A549 (cell line): ENCODE results near the gene PLA2G5. TPM values are rescaled to one million over a fixed set of nuclear protein-coding genes. Genes with fewer than 3 reads are reported as not detected.

Source experiments
- ATAC-seq, 2 experiments: fragments of 200-7000 bp in 1 of 2; fragments of >200 bp in 1 of 2; cut with Nextera tagmentation in 1 of 2; cut with Tn5 transposase in 1 of 2; 3 replicates each; pipeline versions ENCODE4 v1.8.0 to v1.9.1; 2018 to 2020; ENCODE audit warnings: mild to moderate bottlenecking in 1 of 2, moderate library complexity in 1 of 2
- CTCF ChIA-PET: fragments of 300-600 bp; sonication (Branson Sonifier 250); formaldehyde crosslinking; extraction: SDS; loops from one replicate; lab custom pipeline; 2021; ENCODE audit warnings: antibody characterized with exemption, inconsistent platforms; lab: Yijun Ruan, JAX
- POLR2A ChIA-PET: fragments of 350-600 bp; formaldehyde crosslinking; extraction: SDS; loops from one replicate; lab custom pipeline; 2021; ENCODE audit warnings: antibody characterized with exemption, inconsistent platforms; lab: Yijun Ruan, JAX
- DNase-seq, 2 experiments: peaks; one replicate each; pipeline versions ENCODE4 v3.0.0 to v3.0.0-alpha.2; 2011 to 2016; ENCODE audit warnings: low read depth in 1 of 2, low spot score in 1 of 2
- FAIRE-seq: peaks from 2 replicates; lab custom pipeline; 2011; peaks lifted over from hg19 to GRCh38; lab: Jason Lieb, UNC
- H3K27ac ChIP-seq, 2 experiments: fragments of >200 bp; sonication (Bioruptor Twin); formaldehyde crosslinking; 3 replicates each; pipeline ENCODE4 v1.5.1; 2016 to 2017
- H3K4me1 ChIP-seq: fragments of >200 bp; sonication (Bioruptor Twin); formaldehyde crosslinking; 3 replicates; pipeline ENCODE4 v1.6.1; 2016
- H3K4me2 ChIP-seq: fragments of >200 bp; sonication (Bioruptor Twin); formaldehyde crosslinking; 3 replicates; pipeline ENCODE4 v1.6.1; 2016
- H3K4me3 ChIP-seq: fragments of >200 bp; sonication (Bioruptor Twin); formaldehyde crosslinking; 3 replicates; pipeline ENCODE4 v1.5.1; 2016
- H3K9me3 ChIP-seq: fragments of >200 bp; sonication (Bioruptor Twin); formaldehyde crosslinking; 3 replicates; pipeline ENCODE4 v1.6.1; 2016
- ATOH8 ChIP-seq: fragments of 250-450 bp; sonication (Bioruptor Pico); IDR thresholded peaks from 2 replicates; pipeline ENCODE4 v1.5.0; 2020; ENCODE audit warnings: low read depth, mild to moderate bottlenecking, moderate library complexity
- BHLHE40 ChIP-seq: IDR thresholded peaks from 2 replicates; pipeline ENCODE4 v1.6.1; 2012; ENCODE audit warnings: low read depth, low read length, inconsistent platforms
- CBX2 ChIP-seq: fragments of 200-600 bp; sonication (generic); IDR thresholded peaks from 2 replicates; pipeline ENCODE4 v1.6.1; 2016; ENCODE audit warnings: low read depth, mild to moderate bottlenecking, borderline replicate concordance
- CEBPB ChIP-seq, 2 experiments: fragments of >200 bp in 1 of 2; sonication (Bioruptor Twin) in 1 of 2; formaldehyde crosslinking in 1 of 2; IDR thresholded peaks; 2 replicates each; pipeline ENCODE4 v1.6.1; 2012 to 2016
- CTCF ChIP-seq: fragments of >200 bp; sonication (Bioruptor Twin); formaldehyde crosslinking; IDR thresholded peaks from 3 replicates; pipeline ENCODE4 v1.5.1; 2016
- EP300 ChIP-seq, 2 experiments: fragments of >200 bp; sonication (Bioruptor Twin); formaldehyde crosslinking; IDR thresholded peaks; 2 replicates in 1 of 2; 3 replicates in 1 of 2; pipeline ENCODE4 v1.6.1; 2016 to 2017
- ESRRA ChIP-seq: fragments of 150-350 bp; IDR thresholded peaks from 2 replicates; pipeline ENCODE4 v1.6.1; 2014; ENCODE audit warnings: mild to moderate bottlenecking, low read length, borderline replicate concordance
- FOSB ChIP-seq: fragments of 250-450 bp; sonication (Bioruptor Pico); IDR thresholded peaks from 2 replicates; pipeline ENCODE4 v1.5.0; 2020; ENCODE audit warnings: mild to moderate bottlenecking, moderate library complexity
- FOSL2 ChIP-seq, 2 experiments: fragments of 450-650 bp in 1 of 2; fragments of >200 bp in 1 of 2; sonication (Bioruptor Twin) in 1 of 2; formaldehyde crosslinking; IDR thresholded peaks; 2 replicates each; pipeline versions ENCODE4 v1.5.0 to v1.6.1; 2016 to 2020; ENCODE audit warnings: mild to moderate bottlenecking in 1 of 2, moderate library complexity in 1 of 2
- GATA3 ChIP-seq: IDR thresholded peaks from 2 replicates; pipeline ENCODE4 v1.6.1; 2012; ENCODE audit warnings: borderline replicate concordance
- HDAC2 ChIP-seq: fragments of 200-600 bp; sonication (generic); IDR thresholded peaks from 2 replicates; pipeline ENCODE4 v1.6.1; 2016
- HOXA7 ChIP-seq: fragments of 250-450 bp; sonication (Bioruptor Pico); IDR thresholded peaks from 2 replicates; pipeline ENCODE4 v1.5.0; 2020; ENCODE audit warnings: mild to moderate bottlenecking, moderate library complexity
- HOXB13 ChIP-seq: fragments of 250-450 bp; sonication (Bioruptor Pico); IDR thresholded peaks from 2 replicates; pipeline ENCODE4 v1.5.0; 2020; ENCODE audit warnings: low read depth, mild to moderate bottlenecking, moderate library complexity
- JUN ChIP-seq, 2 experiments: fragments of >200 bp; sonication (Bioruptor Twin); formaldehyde crosslinking; IDR thresholded peaks; 2 replicates in 1 of 2; 3 replicates in 1 of 2; pipeline ENCODE4 v1.6.1; 2016 to 2017
- MAZ ChIP-seq: fragments of 150-350 bp; IDR thresholded peaks from 2 replicates; pipeline ENCODE4 v1.6.1; 2014; ENCODE audit warnings: antibody characterized with exemption, low read depth, low read length, borderline replicate concordance
- NFE2L2 ChIP-seq: fragments of 150-350 bp; conservative IDR thresholded peaks from 2 replicates; pipeline ENCODE4 v1.6.1; 2014; ENCODE audit warnings: low read length
- NPAS2 ChIP-seq: fragments of 250-450 bp; sonication (Bioruptor Pico); IDR thresholded peaks from 2 replicates; pipeline ENCODE4 v1.8.0; 2022; ENCODE audit warnings: mild to moderate bottlenecking, moderate library complexity, borderline replicate concordance
- POLR2A ChIP-seq: IDR thresholded peaks from 2 replicates; pipeline ENCODE4 v1.6.1; 2012; ENCODE audit warnings: mild to moderate bottlenecking, low read length
- RAD21 ChIP-seq, 2 experiments: fragments of >200 bp in 1 of 2; sonication (Bioruptor Twin) in 1 of 2; formaldehyde crosslinking in 1 of 2; IDR thresholded peaks in 1 of 2; conservative IDR thresholded peaks in 1 of 2; 2 replicates in 1 of 2; 3 replicates in 1 of 2; pipeline ENCODE4 v1.6.1; 2012 to 2018; ENCODE audit warnings: inconsistent platforms in 1 of 2
- RFX5 ChIP-seq: fragments of 450-650 bp; IDR thresholded peaks from 2 replicates; pipeline ENCODE4 v1.7.1; 2014; ENCODE audit warnings: antibody characterized with exemption, mild to moderate bottlenecking, moderate library complexity
- SMC3 ChIP-seq: fragments of >200 bp; sonication (Bioruptor Twin); formaldehyde crosslinking; IDR thresholded peaks from 3 replicates; pipeline ENCODE4 v1.6.1; 2018; ENCODE audit warnings: inconsistent platforms
- SREBF2 ChIP-seq: fragments of 450-650 bp; IDR thresholded peaks from 2 replicates; pipeline ENCODE4 v1.6.1; 2014; ENCODE audit warnings: mild to moderate bottlenecking, moderate library complexity
- USF2 ChIP-seq: fragments of 450-650 bp; IDR thresholded peaks from 2 replicates; pipeline ENCODE4 v1.6.1; 2014; ENCODE audit warnings: antibody characterized with exemption
- ZNF302 ChIP-seq: fragments of 250-450 bp; sonication (Bioruptor Pico); IDR thresholded peaks from 2 replicates; pipeline ENCODE4 v1.9.0; 2021; ENCODE audit warnings: inconsistent platforms, mild to moderate bottlenecking, moderate library complexity
- ZSCAN20 ChIP-seq: fragments of 250-450 bp; sonication (Bioruptor Pico); IDR thresholded peaks from 2 replicates; pipeline ENCODE4 v1.8.0; 2022; ENCODE audit warnings: mild to moderate bottlenecking, moderate library complexity
- WGBS: methylation state at CpG from one replicate; pipeline ENCODE4 v1.1.6; 2017; ENCODE audit errors: missing lambda C conversion rate; 5-methylcytosine and 5-hydroxymethylcytosine counted together
- polyA plus RNA-seq, 4 experiments: library from polyadenylated mRNA; depleted of rRNA in 3 of 4; stranded (reverse); fragments of >200 nt; fragmentation: RNase III in 1 of 4; extraction: RNeasy Plus Mini Kit Qiagen cat#74134 plus additional on column Dnase treatment in 1 of 4; gene quantifications; 2 replicates in 3 of 4; 3 replicates in 1 of 4; pipeline ENCODE4 v1.2.3, GENCODE V29; 2011 to 2017
- TF ChIP-seq, protein P1 (sequence below): IDR thresholded peaks from 2 replicates; pipeline ENCODE4 v1.6.1; 2012
- TF ChIP-seq, protein P2 (sequence below): fragments of 150-350 bp; IDR thresholded peaks from 2 replicates; pipeline ENCODE4 v1.6.1; 2014; ENCODE audit warnings: low read depth, mild to moderate bottlenecking, low read length

PLA2G5 gene
- polyA plus RNA-seq, 2 of the 4 experiments (the other 2 are of a cell fraction): not detected

- Histone ChIP-seq H3K4me2 (peak overlapping the region; percentile 32; the same call in 2 of the 3 replicates), H3K4me3 (no peak overlapping the region), H3K9me3 (no peaks in the 10 kb centered on the region), H3K27ac (no peak overlapping the region), H3K4me1 (peaks cover 9% of the 10 kb centered on the region; the same call in 2 of the 3 replicates)
- ATAC-seq: peak; percentile 83
- ChIA-PET POLR2A (no interaction called here), CTCF (interaction anchor here (0.7 to 1.2 kb wide), 2 partner anchors 88 to 148 kb away, joined by 3 to 6 read pairs; no protein-coding TSS in a partner anchor)
- TF ChIP-seq FOSL2 (IDR thresholded peaks at IDR 0.05) (no peak), FOSL2 (CRISPR knock-in tag; IDR thresholded peaks at IDR 0.05) (peak; percentile 39), EP300 (IDR thresholded peaks at IDR 0.05) (no peak), NPAS2 (no peak), BHLHE40 (no peak), JUN (IDR thresholded peaks at IDR 0.05) (no peak), HOXB13 (CRISPR knock-in tag) (no peak), POLR2A (no peak)
- WGBS: 9% methylated on average over 5 of the region's 7 CpGs
- no peak for FAIRE-seq
- DNase-seq: peak; percentile 42 to 44
These were observed 54.6 kb downstream of the PLA2G5 start for GRCh38 chr1:20124456-20125057.

- Histone ChIP-seq H3K4me1 (peaks cover 9% of the 10 kb centered on the region; the same call in 2 of the 3 replicates), H3K4me2 (0 out of 3 replicates have a peak overlapping the region, but pooled peaks have one; percentile 32), H3K4me3 (no peak overlapping the region), H3K9me3 (no peaks in the 10 kb centered on the region), H3K27ac (no peak overlapping the region)
- 53% methylated on average over 10 of the region's 10 CpGs for WGBS
- POLR2A ChIA-PET: no interaction called here
- FAIRE-seq (no peak), ATAC-seq (0 out of 6 replicates have a peak, but pooled peaks of 1 of the 2 experiments have one; percentile 24), DNase-seq (no peak)
- TF ChIP-seq ESRRA: no peak
- no peak for TF ChIP-seq JUN (IDR thresholded peaks at IDR 0.05)
- TF ChIP-seq RFX5: no peak
- no peak for TF ChIP-seq USF2
- no peak for TF ChIP-seq NFE2L2
- TF ChIP-seq, protein P1, sequence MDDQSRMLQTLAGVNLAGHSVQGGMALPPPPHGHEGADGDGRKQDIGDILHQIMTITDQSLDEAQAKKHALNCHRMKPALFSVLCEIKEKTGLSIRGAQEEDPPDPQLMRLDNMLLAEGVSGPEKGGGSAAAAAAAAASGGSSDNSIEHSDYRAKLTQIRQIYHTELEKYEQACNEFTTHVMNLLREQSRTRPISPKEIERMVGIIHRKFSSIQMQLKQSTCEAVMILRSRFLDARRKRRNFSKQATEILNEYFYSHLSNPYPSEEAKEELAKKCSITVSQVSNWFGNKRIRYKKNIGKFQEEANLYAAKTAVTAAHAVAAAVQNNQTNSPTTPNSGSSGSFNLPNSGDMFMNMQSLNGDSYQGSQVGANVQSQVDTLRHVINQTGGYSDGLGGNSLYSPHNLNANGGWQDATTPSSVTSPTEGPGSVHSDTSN: no peak
- no peak for TF ChIP-seq HOXA7 (CRISPR knock-in tag)
- no peak for TF ChIP-seq FOSB (CRISPR knock-in tag)
- no peak for TF ChIP-seq CEBPB (IDR thresholded peaks at IDR 0.05)
- TF ChIP-seq SREBF2: no peak
- TF ChIP-seq BHLHE40: no peak
- TF ChIP-seq HDAC2: no peak
- CTCF ChIA-PET: no interaction called here
These were observed 55.1 kb downstream of the PLA2G5 start for GRCh38 chr1:20125100-20125499.

DNA sequence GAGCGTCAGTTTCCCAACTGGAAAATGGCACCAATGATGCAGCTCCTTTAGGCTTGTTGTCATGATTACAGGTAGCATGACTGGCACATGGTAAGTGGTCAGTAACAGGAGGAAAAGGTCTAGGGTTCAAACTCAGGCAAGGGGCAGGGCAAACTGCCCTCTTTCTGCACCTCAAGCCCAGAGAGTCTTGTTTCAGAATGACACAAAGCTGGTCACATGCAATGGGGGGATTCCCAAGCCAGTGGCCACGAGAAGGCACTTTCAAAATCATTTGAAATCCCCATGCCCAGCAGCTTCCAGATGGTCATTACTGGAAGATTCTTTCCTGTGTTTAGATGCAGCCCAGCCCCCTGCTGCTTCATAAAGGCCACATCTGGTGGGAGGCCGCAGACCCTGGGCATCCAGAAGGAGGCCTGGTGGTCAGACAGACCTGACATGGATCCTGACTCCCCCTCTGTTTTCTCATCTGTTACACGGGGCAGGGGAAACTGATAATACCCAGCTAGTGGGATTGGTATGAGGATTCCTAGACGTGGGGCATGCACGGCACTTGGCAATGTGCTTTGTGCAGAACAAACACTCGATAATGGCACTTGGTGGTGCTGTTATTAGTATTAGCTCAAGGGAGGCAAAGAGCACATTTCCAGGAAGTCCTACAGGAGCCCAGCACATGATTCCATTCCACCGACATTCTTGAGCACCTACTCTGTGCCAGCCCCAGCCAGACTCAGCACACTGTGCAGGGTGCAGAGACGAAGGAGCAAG lies 56.2 kb downstream of the PLA2G5 start:
- POLR2A ChIA-PET: no interaction called here
- WGBS: 65% methylated on average over 7 of the region's 9 CpGs
- H3K9me3 ChIP-seq: no peaks in the 10 kb centered on the region
- H3K4me2 ChIP-seq: no peak overlapping the region
- TF ChIP-seq MAZ (no peak), ZNF302 (CRISPR knock-in tag) (no peak), CTCF (no peak), NFE2L2 (no peak), ZSCAN20 (no peak), GATA3 (no peak), RAD21 (conservative IDR thresholded peaks at IDR 0.05 in 1 of 2, IDR thresholded peaks at IDR 0.05 in 1 of 2) (no peak), NPAS2 (no peak), SMC3 (no peak), CBX2 (no peak), ATOH8 (CRISPR knock-in tag) (no peak)
- TF ChIP-seq, protein P2, sequence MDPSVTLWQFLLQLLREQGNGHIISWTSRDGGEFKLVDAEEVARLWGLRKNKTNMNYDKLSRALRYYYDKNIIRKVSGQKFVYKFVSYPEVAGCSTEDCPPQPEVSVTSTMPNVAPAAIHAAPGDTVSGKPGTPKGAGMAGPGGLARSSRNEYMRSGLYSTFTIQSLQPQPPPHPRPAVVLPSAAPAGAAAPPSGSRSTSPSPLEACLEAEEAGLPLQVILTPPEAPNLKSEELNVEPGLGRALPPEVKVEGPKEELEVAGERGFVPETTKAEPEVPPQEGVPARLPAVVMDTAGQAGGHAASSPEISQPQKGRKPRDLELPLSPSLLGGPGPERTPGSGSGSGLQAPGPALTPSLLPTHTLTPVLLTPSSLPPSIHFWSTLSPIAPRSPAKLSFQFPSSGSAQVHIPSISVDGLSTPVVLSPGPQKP: no peak
- H3K27ac ChIP-seq: no peak overlapping the region
- no peak for FAIRE-seq
- no peak overlapping the region for H3K4me3 ChIP-seq
- no peak for DNase-seq
- peaks cover 9% of the 10 kb centered on the region; the same call in 2 of the 3 replicates for H3K4me1 ChIP-seq
- CTCF ChIA-PET: no interaction called here
- no peak for ATAC-seq
